Uterus (tissue), 4 donors: ENCODE data around the gene HPS4. TPM values are rescaled to one million over a fixed set of nuclear protein-coding genes. Genes with fewer than 3 reads are reported as not detected.

Experiments used
- DNase-seq, 2 donors: peaks; one replicate each; pipeline ENCODE4 v3.0.0-alpha.2; 2019 to 2020
- H3K27ac ChIP-seq, 2 donors: fragments of 200-600 bp; sonication (generic); 1 replicate in 1 of 2; 2 replicates in 1 of 2; pipeline ENCODE4 v1.5.1; 2016 to 2018
- H3K27me3 ChIP-seq, 2 donors: fragments of 200-600 bp; sonication (generic); one replicate each; pipeline ENCODE4 v1.5.1; 2018 to 2019; ENCODE audit warnings: control low read depth in 1 of 2
- H3K36me3 ChIP-seq, 2 donors: fragments of 200-600 bp; sonication (generic); one replicate each; pipeline ENCODE4 v1.5.1; 2019; ENCODE audit warnings: control low read depth in 1 of 2
- H3K4me1 ChIP-seq, 2 donors: fragments of 200-600 bp; sonication (generic); one replicate each; pipeline ENCODE4 v1.5.1; 2018 to 2019; ENCODE audit warnings: control low read depth in 1 of 2
- H3K4me3 ChIP-seq, 2 donors: fragments of 200-600 bp; sonication (generic); 1 replicate in 1 of 2; 2 replicates in 1 of 2; pipeline ENCODE4 v1.5.1; 2018 to 2019; ENCODE audit warnings: mild to moderate bottlenecking in 1 of 2
- H3K9me3 ChIP-seq, 2 donors: fragments of 200-600 bp; sonication (generic); one replicate each; pipeline ENCODE4 v1.5.1; 2019; ENCODE audit warnings: control low read depth in 1 of 2
- CTCF ChIP-seq, 4 experiments: fragments of 200-600 bp in 2 of 4; fragments of 450-650 bp in 2 of 4; sonication (generic) in 2 of 4; IDR thresholded peaks; one replicate each; pipeline ENCODE4 v1.5.1; 2016 to 2019; ENCODE audit warnings: antibody characterized with exemption in 4 of 4, mild to moderate bottlenecking in 2 of 4, moderate library complexity in 1 of 4
- POLR2A ChIP-seq, 2 donors: fragments of 450-650 bp; IDR thresholded peaks; one replicate each; pipeline ENCODE4 v1.6.1; 2016; ENCODE audit warnings: antibody characterized with exemption in 2 of 2, mild to moderate bottlenecking in 1 of 2, moderate library complexity in 1 of 2
- intact Hi-C: fragments of 100-400 bp; cut with DNase I; formaldehyde crosslinking; loops from one replicate; pipeline ENCODE4 v1.15.1; 2023; ENCODE audit warnings: low total_unique reads
- total RNA-seq, 4 donors: library from RNA; depleted of rRNA in 3 of 4; stranded (reverse); fragments of >200 nt in 3 of 4; gene quantifications; one replicate each; pipeline versions ENCODE4 v1.1.0 to v1.2.4, GENCODE V29; 2014 to 2023
- donor health status: DM: yes; HTN: yes; CAD: no.

Gene HPS4
- total RNA-seq, 4 donors from 2014 or later, result 23.5 to 65.6 (median 43.5) TPM

GRCh38 chr22:26448334-26448733 lies 35.2 kb downstream of the HPS4 start:
- Histone ChIP-seq H3K27me3 (no peaks in the 10 kb centered on the region), H3K4me1 (no peaks in the 10 kb centered on the region), H3K27ac (no peak overlapping the region), H3K4me3 (no peak overlapping the region), H3K9me3 (no peaks in the 10 kb centered on the region), H3K36me3 (no peaks in the 10 kb centered on the region)
- no peak for TF ChIP-seq POLR2A (IDR thresholded peaks at IDR 0.05)
- TF ChIP-seq CTCF (IDR thresholded peaks at IDR 0.05), result no peak
- DNase-seq, result no peak
- intact Hi-C loops, result no loop called here

GRCh38 chr22:26447584-26448329 lies 35.8 kb downstream of the HPS4 start:
- Histone ChIP-seq H3K36me3 (no peaks in the 10 kb centered on the region), H3K9me3 (no peaks in the 10 kb centered on the region), H3K4me1 (no peaks in the 10 kb centered on the region), H3K4me3 (no peak overlapping the region), H3K27ac (no peak overlapping the region), H3K27me3 (no peaks in the 10 kb centered on the region)
- DNase-seq, result no peak
- TF ChIP-seq POLR2A (IDR thresholded peaks at IDR 0.05) (no peak), CTCF (IDR thresholded peaks at IDR 0.05) (no peak)
- intact Hi-C loops, result no loop called here

- H3K4me3 ChIP-seq, result no peak overlapping the region
- H3K27ac ChIP-seq, result no peak overlapping the region
- H3K4me1 ChIP-seq, result no peaks in the 10 kb centered on the region
- TF ChIP-seq CTCF (IDR thresholded peaks at IDR 0.05), result no peak
- intact Hi-C loops, result no loop called here
- DNase-seq, result no peak
- no peaks in the 10 kb centered on the region for H3K27me3 ChIP-seq
- no peaks in the 10 kb centered on the region for H3K9me3 ChIP-seq
- H3K36me3 ChIP-seq, result no peaks in the 10 kb centered on the region
Measured at GRCh38 chr22:26446808-26447515, 36.6 kb downstream of the HPS4 start.

GRCh38 chr22:26445577-26446275 lies 37.9 kb downstream of the HPS4 start:
- no peak for DNase-seq
- TF ChIP-seq CTCF (IDR thresholded peaks at IDR 0.05) (no peak), POLR2A (IDR thresholded peaks at IDR 0.05) (no peak)
- no peak overlapping the region for H3K4me3 ChIP-seq
- H3K36me3 ChIP-seq, result no peaks in the 10 kb centered on the region
- H3K4me1 ChIP-seq, result no peaks in the 10 kb centered on the region
- H3K27me3 ChIP-seq, result no peaks in the 10 kb centered on the region
- H3K9me3 ChIP-seq, result no peaks in the 10 kb centered on the region
- intact Hi-C loops, result no loop called here
- no peak overlapping the region for H3K27ac ChIP-seq

- Histone ChIP-seq H3K9me3 (no peaks in the 10 kb centered on the region), H3K4me3 (no peak overlapping the region), H3K27ac (no peak overlapping the region), H3K4me1 (no peaks in the 10 kb centered on the region), H3K36me3 (no peaks in the 10 kb centered on the region), H3K27me3 (no peaks in the 10 kb centered on the region)
- intact Hi-C loops, result no loop called here
- TF ChIP-seq CTCF (IDR thresholded peaks at IDR 0.05), result no peak
- TF ChIP-seq POLR2A (IDR thresholded peaks at IDR 0.05), result no peak
- no peak for DNase-seq
Measured at GRCh38 chr22:26444777-26445176, 38.8 kb downstream of the HPS4 start.
